Activated T-cell treated with anti-CD3 and anti-CD28 coated beads for 1 hour (primary cell): ENCODE results near the gene CASTOR1.

Experiments
- DNase-seq: peaks from one replicate; pipeline ENCODE4 v3.0.0-alpha.2; 2020; ENCODE audit warnings: low read depth

The CASTOR1 gene

GRCh38 chr22:30263883-30264282, 25.4 kb downstream of the CASTOR1 start:
- no peak for DNase-seq

DNA sequence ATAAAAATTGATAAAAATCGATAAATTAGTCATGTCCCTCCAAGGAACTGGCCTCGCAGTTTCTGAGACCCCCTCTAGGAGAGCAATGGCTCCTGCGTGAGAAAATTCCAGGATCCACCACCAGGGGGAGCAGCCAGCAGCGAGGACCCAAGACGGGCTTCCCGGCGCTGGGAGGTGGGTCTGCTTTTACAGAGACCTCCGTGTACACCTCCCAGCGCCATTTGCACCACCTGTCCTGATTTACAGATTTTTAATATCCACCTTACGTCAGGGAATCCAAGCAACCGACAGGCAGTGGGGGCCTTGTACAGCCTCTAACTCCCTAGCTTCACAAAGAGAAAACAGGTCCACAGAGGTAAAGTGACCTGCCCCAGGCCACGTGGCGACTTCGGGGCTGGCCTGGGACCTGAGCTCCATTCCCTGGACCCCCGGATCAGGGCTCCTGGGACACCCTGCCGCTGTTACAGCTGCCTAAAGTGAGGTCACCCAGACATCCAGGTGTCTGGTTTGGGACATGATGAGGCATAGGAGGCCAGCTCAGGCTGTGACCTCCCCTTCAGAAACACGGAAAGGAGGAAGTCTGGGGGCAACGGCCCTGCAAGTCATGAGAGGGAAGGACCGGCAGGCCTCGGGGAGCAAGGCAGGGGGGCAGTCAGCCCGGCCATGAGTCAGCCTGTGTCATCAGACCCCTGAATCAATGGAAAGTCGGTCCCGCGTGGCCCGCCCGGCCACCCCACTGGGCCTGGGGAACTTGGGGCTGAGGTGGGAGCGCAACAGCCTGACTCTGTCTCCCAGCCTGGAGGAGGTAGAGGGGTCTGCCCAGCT, 26.2 kb downstream of the CASTOR1 start:
- DNase-seq: peak; percentile 78

- no peak for DNase-seq
These were observed 27.2 kb downstream of the CASTOR1 start for GRCh38 chr22:30262112-30262511.

GRCh38 chr22:30261134-30261533, 28.2 kb downstream of the CASTOR1 start:
- no peak for DNase-seq

- no peak for DNase-seq
These were observed 28.6 kb downstream of the CASTOR1 start for GRCh38 chr22:30260682-30261081.

DNA sequence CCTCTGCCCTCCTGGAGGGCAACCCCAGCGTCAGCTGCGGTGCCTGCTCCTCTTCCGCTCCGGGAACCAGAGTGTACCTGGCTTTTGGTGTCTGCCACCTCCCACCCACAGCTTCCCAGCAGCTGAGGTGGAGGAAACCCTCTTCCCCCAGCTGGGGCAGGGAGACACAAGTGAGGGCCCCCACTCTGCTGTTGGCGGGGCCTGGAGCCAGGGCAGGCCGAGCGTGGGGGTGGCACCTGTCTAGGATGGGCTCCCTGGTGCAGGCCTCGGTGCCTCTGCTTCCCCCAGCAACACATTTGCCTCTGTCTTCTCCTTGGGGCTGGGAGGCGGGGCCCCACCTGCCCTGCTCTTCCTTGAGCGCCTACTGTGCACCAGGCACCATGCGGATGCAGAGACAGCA, 29.0 kb downstream of the CASTOR1 start:
- no peak for DNase-seq

GRCh38 chr22:30254314-30254713, 35.0 kb downstream of the CASTOR1 start:
- DNase-seq: no peak

- no peak for DNase-seq
These were observed 36.0 kb downstream of the CASTOR1 start for GRCh38 chr22:30253205-30253852.

DNA sequence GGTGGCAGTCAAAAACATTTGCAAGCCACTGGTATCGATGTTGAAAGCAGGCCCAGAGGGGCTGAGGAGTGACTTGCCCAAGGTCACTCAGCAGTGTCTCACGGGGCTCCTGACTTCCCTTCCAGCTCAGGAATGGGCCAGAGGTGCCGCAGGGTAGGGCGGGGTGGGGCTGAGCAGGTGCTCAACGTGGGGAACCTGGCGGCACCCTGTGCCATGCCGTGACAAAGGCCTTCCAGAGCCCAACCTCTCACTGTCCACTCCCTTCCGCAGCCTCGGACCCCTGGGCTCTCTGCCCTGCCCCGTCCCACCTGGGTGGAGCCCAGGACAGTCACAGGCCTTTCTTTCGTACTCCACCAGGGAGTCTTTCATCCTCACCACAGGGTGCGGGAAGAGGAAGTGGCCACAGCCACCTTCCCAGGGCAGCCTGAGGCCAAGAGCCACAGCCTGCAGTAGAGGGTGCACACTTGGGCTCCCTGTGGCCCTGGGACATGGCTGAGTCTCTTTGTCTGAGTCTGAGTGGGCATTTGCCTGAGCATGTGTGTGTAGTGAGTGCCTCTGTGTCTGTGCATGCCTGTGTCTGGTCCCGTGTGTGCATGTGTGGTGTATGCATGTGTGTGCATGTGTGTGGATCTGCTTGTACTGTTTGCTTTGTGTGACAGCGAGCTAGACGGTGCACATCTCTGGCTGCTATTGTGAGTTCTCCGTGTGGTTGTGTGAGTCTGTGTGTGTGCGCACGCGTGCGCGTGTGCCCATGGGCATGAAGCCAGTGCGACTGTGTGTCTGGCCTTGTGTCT, 36.7 kb downstream of the CASTOR1 start:
- DNase-seq: no peak

DNA sequence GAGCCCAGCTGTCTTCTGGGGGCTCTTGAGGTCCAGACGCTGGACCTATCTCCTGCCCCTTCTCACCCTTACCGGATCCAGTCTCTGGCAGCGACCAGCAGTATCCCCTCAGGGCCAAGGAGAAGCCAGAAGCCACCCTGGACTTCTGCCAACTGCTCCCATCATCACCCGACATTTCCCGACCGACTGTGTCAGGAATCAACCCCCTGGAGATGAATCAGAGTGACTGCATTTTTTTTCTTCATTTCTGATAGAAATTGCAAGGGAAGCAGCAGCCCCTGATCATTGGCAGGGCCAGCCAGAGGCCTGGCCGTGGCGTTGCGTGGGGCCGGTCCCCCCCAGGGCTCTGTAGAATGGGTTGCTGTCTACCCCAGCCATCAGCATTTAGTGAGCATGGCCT, 37.6 kb downstream of the CASTOR1 start:
- no peak for DNase-seq

DNA sequence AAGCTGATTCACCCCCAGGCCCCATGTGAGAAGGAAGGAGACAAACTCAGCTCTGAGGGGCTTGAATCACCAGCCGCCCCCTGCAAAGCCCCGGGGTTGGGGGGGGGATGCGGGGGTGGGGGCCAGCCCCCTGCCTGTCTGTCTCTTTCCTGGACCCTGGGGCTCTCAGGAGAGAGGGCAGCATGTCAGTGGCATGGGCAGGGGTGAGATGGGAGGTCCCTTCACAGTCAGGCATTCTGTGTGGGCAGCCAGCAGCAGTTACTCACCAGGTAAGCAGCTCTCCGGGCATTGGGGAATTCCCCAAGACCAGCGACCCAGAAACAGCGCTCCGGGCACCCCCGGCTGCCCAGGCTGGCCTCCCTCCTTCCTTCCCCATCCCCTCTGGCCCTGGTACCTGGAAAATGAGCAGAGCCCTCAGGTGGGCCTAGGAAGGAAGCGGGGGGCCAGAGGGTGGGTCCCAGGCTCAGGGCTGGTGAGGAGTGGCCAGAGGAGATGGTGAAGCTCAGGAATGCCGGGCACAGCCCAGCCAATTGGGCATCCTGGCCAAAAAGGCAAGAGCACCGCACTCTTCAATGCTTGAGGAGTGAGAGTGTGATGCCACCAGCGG, 38.5 kb downstream of the CASTOR1 start:
- DNase-seq: no peak

DNA sequence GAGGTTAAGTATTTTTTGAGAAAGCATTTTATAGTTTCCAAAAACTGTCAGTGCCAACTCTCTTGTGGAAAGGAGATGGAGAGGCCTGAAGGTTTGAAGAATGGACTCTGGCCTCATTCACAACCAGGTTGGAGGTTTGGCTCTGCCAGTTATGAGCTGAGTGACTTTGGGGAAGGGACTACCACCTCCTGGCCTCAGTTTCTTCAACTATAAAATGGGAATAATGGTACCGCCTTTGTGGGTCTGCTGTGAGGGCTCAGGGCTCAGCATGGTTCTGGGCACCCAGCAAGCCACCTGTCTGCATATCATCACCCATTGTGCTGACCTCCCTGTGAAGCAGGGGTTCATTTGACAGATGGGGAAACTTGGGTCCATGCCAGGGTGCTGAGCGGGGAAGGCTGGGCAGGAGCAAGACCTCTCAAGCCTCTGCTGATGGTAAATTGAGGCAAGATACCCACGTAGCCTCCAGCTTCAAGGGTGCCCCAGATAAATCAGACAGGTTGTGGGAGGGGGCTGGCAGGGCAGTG, 39.2 kb downstream of the CASTOR1 start:
- no peak for DNase-seq

DNA sequence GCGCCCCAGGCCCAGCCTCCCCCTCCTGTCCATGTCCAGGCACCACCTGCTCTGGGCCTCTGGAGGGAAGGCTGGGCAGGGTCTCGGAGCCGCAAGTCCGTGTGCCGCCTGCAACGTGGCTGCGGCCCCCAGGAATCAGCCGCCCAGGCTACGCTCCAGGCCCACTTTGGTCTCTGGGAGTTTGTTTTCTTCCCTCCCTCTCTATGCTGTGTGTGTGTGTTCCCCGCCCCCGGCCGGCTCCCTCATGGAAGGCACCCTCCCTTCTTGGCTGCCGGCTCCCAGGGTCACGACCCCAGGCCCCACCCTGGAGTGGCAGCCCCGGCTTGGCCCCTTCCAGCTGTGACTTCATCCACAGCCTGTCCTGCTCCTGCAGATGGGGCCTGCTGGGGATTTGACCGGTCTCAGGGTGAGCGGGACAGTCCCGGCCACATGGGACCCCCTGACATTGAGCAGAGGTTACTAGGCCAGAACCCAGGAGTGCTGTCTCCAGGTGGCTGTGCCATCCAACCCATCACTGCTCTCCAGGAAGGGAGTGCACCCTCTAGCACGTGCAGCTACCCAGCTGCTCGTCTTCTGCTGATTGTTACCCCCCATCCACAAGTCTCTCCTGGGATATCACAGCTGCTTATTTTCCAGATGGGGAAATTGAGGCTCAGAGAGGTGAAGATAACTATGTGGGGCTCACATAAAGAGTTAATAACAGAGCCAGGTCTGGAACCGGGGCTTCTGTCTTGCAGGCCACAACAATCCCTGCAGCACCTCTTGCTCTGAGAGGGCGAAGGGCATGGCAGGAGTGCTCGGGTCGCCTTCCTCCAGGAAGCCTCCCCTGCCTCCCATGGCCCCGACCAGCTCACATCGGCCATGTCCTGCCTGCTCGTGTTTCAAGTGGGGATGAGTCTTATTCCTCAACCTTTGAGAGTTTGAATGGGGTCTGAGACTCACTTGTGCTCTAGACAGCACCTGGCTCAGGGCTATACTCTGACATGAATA, 40.0 kb downstream of the CASTOR1 start:
- no peak for DNase-seq

- DNase-seq: no peak
These were observed 40.8 kb downstream of the CASTOR1 start for GRCh38 chr22:30248484-30248883.

DNA sequence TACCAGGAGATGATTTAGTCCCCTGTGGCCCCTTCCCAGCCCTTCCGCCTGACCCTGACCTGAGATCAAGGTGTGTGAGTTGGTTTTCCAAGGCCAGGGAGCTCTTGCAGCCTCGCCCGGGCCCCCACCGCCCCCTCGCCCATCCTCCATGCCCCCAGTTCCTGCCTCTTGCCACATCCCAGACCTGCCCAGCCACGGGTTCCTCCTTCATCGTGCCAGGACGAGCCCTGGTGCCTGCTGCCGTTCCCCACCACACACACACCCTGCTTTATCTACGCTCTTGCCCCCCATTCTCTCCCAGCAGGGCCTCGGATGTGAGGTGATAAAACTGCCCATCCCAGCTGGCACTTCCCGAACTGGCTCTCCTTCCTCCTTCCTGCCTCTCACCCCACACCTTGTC, 41.3 kb downstream of the CASTOR1 start:
- no peak for DNase-seq

DNA sequence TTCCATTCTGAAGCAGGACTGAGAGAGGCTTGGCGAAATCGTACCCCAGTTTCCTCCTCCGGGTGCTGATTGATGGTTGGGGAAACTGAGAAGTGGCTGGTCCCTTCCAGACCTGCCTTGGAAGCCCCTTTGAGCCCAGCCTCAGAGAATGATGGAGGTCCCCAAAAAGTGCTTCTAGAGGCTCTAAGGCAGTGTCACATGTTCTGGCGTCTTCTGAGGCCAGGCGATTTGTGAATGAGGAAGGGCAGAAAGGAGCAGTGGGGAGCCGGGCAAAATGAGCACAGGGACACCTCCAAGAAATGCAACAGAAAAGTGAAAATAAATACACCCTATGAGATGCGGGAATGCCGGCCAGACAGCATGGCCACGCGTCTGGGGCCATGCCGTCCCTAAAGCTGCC, 41.7 kb downstream of the CASTOR1 start:
- DNase-seq: no peak

DNA sequence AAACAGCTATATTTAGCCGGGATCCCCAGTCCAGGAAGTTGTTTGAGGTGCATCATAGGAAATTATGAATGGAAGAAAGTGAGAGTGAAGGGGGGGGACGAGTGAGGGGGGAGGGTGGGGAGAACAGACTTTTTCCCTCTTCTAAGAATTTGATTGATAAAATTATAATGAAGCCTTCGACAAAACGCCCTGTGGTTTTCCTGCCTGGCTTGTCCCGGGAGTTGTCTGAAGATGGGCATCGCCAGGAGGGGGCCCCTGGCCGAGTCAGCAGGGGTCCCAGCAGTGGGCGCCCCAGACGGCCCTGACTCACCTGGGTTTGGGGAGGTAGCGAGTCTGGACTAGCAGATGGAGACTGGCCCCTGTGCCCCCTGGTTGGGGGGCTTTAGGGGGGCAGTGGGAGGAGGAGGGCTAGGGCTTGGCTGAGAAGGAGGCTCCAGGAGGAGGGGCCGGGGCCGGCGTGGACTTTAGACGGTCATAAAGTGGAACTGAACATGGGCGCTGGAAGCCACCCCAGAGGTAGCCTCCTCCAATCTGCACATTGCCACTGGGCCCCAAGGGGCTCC, 42.4 kb downstream of the CASTOR1 start:
- no peak for DNase-seq

DNA sequence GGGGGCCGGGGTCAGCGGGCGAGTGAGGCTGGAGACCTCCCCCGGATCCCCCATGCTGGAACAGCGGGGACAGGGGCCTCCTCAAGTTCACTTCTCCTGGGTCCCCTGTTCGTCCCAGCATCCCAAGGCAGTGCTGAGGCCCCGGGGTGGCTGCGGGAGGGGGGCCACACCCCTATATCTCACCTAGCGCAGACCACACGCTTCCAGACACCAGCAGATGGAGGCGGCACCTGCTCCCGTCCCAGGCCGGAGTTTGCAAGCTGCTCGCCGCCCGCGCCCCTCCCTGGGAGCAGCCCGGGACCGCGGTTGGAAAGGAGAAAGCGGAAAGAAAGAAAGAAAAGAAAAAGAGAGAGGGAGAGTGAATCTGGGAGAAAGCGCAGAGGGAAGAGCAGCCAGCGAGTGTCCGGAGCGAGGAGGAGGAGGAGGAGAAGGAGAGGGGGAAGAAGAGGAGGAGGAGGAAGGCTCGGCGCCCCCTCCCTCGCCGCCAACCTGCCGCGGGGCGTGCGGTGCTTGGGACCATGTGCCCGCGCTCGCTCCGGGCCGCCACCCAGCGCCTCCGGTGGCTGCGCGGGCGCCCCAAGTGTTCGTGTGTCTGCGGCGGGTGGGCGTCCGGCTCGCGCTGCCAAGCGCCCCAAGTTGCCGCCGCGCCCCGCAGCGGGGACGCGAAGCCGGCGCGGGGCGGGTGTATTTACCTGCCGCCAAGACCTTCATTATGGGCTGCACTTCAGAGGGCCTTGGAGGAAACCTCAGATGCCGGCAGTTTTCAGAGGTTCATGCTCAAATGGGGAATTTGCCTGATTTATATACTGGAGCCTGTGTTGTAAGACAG, 43.1 kb downstream of the CASTOR1 start, which contains the start of gene LIF:
Gene LIF (minus strand): TSS at position 775 of the 829 bp plus-strand sequence. CDS start 64 bp downstream, at position 711.
- DNase-seq: peak; percentile 29

GRCh38 chr22:30245181-30245984, 43.9 kb downstream of the CASTOR1 start:
- DNase-seq: no peak
